HG03558 (cell line): Measurements from ENCODE around the gene MAML1.

ENCODE experiments used
- ATAC-seq: cut with Tn5 transposase; IDR thresholded peaks from one replicate; pipeline ENCODE4 v1.9.1; 2021; ENCODE audit warnings: moderate number of reproducible peaks; ENCODE audit not compliant: unreplicated experiment; ENCODE audit errors: extremely low read depth

The MAML1 gene

GRCh38 chr5:179819296-179820126, 86.9 kb downstream of the MAML1 start:
- no peak for ATAC-seq

DNA sequence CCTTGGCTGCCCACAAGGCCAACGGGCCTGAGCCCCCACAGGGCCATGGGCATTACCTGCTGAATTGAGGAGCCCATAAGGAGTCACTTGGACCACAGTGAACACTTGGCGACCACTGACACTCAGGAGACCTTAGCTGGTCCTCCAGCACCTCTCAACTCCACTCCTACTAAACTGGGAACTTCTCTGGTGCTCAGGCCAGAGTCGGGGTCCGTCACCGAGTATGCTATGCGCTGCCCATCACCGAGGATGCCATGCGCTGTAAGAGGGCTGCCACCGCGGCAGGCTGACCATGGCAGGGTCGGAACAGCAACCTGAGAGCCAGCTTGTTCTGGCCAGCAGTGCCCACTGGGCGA, 87.5 kb downstream of the MAML1 start:
- no peak for ATAC-seq

DNA sequence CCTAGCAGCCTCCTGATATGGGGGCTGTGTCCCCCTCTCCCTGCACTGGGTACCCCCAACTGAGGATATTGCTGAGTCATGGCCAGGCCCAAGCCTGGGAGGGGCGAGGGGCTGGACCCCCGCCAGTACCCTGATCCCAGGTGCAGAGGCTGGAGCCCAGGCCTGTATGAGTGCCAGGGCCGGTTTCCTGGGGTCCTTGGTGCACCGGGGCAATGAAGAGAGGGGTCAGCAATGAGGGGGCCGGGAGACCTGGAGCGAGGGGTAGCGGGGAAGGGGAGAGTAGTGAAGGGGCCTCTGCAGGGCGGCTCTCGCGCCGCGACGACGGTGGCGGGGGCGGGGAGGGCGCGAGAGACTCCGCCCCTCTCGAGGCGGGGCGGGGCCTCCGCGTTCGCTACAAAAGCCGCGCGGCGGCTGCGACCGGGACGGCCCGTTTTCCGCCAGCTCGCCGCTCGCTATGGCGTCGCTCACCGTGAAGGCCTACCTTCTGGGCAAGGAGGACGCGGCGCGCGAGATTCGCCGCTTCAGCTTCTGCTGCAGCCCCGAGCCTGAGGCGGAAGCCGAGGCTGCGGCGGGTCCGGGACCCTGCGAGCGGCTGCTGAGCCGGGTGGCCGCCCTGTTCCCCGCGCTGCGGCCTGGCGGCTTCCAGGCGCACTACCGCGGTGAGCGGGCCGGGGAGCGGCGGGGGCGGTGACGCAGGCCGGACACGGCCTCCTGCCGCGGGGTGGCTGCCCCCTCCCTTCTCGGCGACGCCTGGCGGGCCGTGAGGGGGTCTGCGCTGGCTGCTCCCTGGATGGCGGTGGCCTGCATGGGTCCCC, 88.1 kb downstream of the MAML1 start, which contains the start of gene SQSTM1:
TSS of gene SQSTM1 (plus strand) at position 423 of the 815 bp plus-strand sequence. CDS start at position 455, 32 bp downstream.
- no peak for ATAC-seq

DNA sequence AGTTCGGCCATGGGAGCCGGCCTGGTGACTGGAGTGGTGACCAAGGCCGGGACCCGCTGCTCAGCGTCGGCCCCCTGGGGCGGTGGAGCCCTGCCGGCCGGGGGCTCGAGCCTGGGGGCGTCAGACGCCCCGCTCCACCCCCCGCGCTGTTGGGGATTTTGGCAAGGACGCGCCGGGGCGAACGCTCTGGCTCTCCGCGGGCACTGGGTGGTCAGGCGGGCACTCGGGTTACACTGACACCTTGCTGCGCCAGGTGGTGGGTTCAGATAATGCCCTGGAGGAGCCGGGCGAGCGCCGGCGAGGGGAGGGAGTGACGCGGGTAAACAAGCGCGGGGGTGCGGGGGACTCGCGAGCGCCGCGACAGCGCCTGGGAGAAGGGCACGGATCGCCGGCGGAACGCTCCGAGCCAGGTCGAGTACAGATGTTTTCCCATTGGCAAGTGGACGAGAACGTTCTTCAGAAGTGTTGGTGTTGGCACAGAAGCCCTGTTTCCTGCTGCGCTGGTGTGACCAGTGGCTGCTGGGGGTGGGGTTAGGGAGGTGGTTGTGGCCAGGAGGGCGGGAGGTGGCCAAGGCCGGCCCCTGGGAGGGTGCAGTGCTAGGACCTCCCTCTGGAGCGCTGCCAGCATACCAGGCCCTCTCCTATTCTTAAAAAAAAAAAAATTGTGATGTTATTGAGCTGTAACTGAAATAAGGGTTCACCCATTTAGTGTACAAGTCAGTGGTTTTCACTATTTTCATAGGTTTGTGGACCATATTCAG, 88.9 kb downstream of the MAML1 start:
- ATAC-seq, result no peak

GRCh38 chr5:179822059-179822432, 89.4 kb downstream of the MAML1 start:
- ATAC-seq, result no peak

DNA sequence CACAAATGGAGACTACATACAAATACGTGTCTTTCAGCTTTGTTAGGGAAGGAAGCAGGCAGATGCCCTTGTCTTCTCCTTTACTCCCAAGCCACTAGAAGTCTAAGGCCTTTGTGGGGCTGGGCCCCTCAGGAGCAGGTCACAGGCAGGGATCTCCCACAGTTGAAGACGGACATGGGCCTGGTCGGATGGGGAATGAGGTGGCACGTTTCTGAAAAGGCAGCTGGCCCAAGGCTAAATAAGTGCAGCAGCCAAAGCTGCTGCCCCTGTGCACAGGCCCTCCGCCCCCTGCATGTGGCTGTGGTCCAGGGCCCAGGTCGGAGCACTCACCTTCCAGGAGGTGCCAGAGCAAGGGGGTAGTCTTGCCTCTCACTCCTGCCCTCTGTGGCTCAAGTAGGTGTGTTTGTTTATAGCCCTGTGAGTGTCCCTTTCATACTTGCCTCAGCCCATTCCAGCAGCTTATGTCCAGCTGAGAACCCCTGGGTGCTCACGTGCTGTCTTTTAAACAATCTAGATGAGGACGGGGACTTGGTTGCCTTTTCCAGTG, 89.9 kb downstream of the MAML1 start:
- ATAC-seq, result no peak

DNA sequence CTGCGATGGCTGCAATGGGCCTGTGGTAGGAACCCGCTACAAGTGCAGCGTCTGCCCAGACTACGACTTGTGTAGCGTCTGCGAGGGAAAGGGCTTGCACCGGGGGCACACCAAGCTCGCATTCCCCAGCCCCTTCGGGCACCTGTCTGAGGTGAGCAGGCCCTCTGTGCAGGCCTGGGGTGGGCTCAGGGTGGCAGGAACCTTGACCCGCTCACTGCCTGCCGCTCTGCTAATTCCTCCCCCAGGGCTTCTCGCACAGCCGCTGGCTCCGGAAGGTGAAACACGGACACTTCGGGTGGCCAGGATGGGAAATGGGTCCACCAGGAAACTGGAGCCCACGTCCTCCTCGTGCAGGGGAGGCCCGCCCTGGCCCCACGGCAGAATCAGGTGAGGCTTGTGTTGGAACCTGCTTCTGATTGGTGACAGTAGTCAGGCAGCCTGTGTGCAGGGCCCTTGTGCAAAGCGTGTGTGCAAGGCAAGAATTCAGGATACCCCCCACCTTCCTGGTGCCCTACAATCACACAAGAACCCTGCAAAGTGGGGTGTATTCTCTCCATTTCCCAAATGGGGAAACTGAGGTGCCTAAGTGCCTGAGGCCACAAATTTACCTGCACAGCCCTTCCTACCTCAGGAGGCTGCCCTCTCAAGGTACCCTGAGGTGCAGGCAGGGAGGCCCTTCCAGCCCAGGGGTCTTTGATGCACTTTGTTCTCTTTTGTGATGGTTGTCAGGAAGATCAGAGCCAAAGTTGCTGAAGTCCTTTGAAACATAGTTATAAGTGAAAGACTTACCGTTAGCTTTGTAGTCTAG, 91.5 kb downstream of the MAML1 start:
- no peak for ATAC-seq

GRCh38 chr5:179824745-179825112, 92.1 kb downstream of the MAML1 start:
- ATAC-seq, result no peak

DNA sequence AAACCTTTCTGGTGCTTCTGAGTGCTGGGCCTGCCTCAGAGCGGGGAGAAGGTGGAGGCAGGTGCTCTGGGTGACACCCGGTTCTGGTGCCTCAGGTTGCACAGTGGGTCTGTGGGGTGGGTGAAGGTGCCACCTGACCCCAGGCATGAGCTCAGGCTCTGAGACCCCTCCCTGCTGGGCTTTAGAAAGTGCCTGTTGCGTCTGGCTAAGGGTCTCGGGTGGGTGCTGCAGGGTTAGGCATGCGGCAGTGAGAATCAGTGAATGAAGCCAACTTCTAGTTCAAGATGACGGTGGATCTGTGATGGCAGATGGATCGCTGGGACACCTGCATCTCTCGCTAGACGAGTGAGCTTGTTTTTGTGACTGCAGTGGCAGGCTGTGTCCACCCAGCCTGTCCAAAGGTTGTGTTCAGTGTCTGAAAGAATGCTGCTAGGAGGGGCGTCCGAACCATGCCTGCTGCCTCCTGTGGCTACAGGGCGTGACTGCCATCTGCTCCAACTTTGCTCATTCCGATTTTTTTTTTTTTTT, 93.1 kb downstream of the MAML1 start:
- ATAC-seq, result no peak
